ENCODE data around the gene OOSP4B.
"Not testable (repeated sequence)": the region's sequence is repeated elsewhere in the genome, so short reads cannot be mapped to it uniquely, and the experiment has no call there.

OOSP4B gene

DNA sequence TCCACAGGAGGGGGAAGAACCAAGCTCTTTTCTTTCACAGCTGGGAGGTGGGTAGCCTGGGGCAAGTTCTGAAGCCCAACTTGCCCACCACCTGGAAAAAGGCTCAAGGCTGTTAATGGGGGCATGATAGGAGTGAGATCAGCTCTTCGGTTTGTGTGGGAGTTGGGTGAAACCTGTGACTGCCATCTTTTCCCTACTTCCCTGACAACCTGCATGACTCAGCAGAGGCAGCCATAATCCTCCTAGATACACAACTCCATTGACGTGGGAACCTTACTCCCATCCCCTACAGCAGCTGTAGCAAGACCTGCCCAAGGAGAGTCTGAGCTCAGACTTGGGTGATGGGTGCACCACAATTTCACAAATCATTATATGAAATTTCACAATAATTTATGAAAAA lies 13.3 kb upstream of the OOSP4B start:
- no peak for DNase-seq
- H3K27ac ChIP-seq, result no peak overlapping the region
- H3K4me3 ChIP-seq (ENCODE audit: low read depth, low read length), result no peak overlapping the region
- no peaks in the 10 kb centered on the region for H3K36me3 ChIP-seq
- TF ChIP-seq, protein P1, sequence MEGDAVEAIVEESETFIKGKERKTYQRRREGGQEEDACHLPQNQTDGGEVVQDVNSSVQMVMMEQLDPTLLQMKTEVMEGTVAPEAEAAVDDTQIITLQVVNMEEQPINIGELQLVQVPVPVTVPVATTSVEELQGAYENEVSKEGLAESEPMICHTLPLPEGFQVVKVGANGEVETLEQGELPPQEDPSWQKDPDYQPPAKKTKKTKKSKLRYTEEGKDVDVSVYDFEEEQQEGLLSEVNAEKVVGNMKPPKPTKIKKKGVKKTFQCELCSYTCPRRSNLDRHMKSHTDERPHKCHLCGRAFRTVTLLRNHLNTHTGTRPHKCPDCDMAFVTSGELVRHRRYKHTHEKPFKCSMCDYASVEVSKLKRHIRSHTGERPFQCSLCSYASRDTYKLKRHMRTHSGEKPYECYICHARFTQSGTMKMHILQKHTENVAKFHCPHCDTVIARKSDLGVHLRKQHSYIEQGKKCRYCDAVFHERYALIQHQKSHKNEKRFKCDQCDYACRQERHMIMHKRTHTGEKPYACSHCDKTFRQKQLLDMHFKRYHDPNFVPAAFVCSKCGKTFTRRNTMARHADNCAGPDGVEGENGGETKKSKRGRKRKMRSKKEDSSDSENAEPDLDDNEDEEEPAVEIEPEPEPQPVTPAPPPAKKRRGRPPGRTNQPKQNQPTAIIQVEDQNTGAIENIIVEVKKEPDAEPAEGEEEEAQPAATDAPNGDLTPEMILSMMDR (IDR thresholded peaks at IDR 0.05; ENCODE audit: low read depth, low read length), result no peak
- H3K9me3 ChIP-seq (ENCODE audit: severe bottlenecking), result no peaks in the 10 kb centered on the region
- H3K27me3 ChIP-seq (ENCODE audit: insufficient read depth, low read depth, severe bottlenecking), result no peaks in the 10 kb centered on the region

DNA sequence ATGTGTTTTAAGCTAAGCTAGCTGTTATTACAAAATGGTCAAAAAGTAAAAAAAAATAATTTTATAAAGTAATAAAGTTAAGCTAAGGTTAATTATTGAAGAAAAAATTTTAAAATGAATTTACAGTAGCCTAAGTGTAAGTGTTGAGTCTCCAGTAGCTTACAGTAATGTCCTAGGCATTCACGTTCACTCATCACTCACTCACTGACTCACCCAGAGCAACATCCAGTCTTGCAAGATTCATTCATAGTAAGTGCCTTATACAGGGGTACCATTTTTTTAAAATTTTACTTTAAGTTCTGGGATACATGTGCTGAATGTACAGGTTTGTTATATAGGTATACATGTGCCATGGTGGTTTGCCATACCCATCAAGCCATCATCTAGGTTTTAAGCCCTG lies 11.6 kb upstream of the OOSP4B start:
- no peaks in the 10 kb centered on the region for H3K9me3 ChIP-seq (ENCODE audit: severe bottlenecking)
- TF ChIP-seq, protein P1 (IDR thresholded peaks at IDR 0.05; ENCODE audit: low read depth, low read length), result no peak
- no peak for DNase-seq
- no peak overlapping the region for H3K27ac ChIP-seq
- no peaks in the 10 kb centered on the region for H3K36me3 ChIP-seq
- no peaks in the 10 kb centered on the region for H3K27me3 ChIP-seq (ENCODE audit: insufficient read depth, low read depth, severe bottlenecking)
- H3K4me3 ChIP-seq (ENCODE audit: low read depth, low read length), result no peak overlapping the region

DNA sequence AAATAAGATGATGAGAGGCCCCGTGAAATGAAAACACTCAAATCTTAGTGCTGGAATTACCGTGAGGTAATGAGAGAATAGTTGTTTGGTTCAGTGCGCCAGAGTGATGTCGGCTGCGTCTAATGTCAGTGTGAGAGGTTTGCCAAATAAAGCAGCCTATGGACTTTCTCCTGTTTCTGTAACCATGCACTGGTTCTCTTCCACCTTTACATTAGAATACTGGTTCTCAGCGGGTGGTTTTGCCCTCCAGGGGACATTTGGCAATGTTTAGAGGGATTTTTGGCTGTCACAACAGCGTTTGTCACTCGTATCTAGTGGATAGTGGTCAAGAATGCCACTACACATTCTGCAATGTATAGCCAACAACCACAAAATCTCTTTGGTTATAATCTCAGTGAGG lies 1.1 kb downstream of the OOSP4B start:
- no peak for DNase-seq
- Histone ChIP-seq H3K9me3 (ENCODE audit: severe bottlenecking) (peaks cover 2% of the 10 kb centered on the region), H3K27me3 (ENCODE audit: insufficient read depth, low read depth, severe bottlenecking) (no peaks in the 10 kb centered on the region), H3K27ac (no peak overlapping the region), H3K4me3 (ENCODE audit: low read depth, low read length) (no peak overlapping the region), H3K36me3 (no peaks in the 10 kb centered on the region)
- TF ChIP-seq, protein P1 (IDR thresholded peaks at IDR 0.05; ENCODE audit: low read depth, low read length), result no peak

DNA sequence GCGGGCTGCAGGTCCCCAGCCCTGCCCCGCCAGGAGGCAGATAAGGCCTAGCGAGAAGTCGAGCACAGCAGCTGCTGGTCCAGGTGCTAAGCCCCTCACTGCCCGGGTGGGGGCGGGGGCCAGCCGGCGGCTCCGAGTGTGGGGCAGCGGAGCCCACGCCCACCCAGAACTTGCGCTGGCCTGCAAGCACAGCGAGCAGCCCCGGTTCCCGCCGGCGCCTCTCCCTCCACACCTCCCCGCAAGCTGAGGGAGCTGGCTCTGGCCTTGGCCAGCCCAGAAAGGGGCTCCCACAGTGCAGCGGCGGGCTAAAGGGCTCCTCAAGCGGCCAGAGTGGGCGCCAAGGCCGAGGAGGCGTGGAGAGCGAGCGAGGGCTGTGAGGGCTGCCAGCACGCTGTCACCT lies 3.4 kb downstream of the OOSP4B start:
- H3K27ac ChIP-seq, result not testable (repeated sequence)

DNA sequence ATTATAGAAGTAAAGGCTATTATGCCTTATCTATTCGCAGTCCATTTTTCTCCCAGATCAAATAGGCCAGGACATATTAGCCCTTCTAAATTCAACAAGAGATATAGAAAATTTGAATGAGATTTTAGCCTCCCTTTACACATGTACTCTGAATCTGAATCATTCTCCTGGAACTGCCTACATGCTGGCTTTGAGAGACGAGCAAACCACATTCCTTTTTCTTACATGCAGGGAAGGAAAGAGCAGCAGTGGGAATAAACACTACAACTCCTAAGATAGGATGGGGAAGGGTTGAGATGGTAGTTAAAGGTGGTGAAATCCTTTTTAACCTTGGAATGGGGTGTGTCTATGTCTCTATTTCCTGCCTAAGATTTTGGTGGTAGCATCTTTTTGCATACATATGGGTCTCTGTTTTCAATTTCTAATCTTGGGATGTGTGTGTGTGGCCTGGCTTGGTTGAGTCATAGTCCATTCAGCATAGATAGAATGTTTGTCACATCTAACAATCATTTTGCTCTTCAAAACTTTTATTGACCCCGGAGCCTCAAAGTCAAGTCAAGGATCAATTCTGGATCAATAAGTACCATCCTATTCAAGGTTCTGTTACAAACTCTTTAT lies 12.1 kb downstream of the OOSP4B start:
- TF ChIP-seq, protein P1 (IDR thresholded peaks at IDR 0.05; ENCODE audit: low read depth, low read length), result no peak
- DNase-seq, result no peak
- Histone ChIP-seq H3K36me3 (no peaks in the 10 kb centered on the region), H3K27ac (no peak overlapping the region), H3K4me3 (ENCODE audit: low read depth, low read length) (no peak overlapping the region), H3K9me3 (ENCODE audit: severe bottlenecking) (no peaks in the 10 kb centered on the region), H3K27me3 (ENCODE audit: insufficient read depth, low read depth, severe bottlenecking) (no peaks in the 10 kb centered on the region)

More for the DNA sequence above, 3.4 kb downstream of the OOSP4B start:
- not testable (repeated sequence) for H3K36me3 ChIP-seq; H3K9me3 ChIP-seq (ENCODE audit: severe bottlenecking); H3K27me3 ChIP-seq (ENCODE audit: insufficient read depth, low read depth, severe bottlenecking); DNase-seq; H3K4me3 ChIP-seq (ENCODE audit: low read depth, low read length)

DNA sequence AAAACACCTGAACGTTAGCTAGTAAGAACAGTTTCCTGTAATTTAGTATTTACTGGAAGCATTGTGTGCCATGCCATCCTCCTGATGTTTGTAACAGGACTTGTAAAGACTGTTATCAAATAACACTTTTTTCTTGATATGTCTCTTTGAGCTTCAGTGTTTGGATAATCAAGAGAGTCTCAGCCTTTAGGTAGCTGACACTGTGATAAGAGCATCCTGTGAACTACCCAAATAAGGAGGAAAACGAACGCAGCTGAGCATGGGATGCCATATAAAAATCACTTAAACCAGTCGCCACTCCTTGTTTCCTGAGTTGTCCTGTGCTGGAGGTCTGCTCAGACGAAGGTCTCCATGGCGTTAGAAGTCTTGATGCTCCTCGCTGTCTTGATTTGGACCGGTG lies 23.1 kb downstream of the OOSP4B start, which contains the start of gene OOSP2:
TSS of gene OOSP2 (plus strand) at position 301 of the 400 bp plus-strand sequence. CDS start at position 352, 51 bp downstream.
- H3K27ac ChIP-seq, result no peak within 1 kb of the TSS
- H3K9me3 ChIP-seq (ENCODE audit: severe bottlenecking), result no peaks in the 10 kb centered on the region
- H3K4me3 ChIP-seq (ENCODE audit: low read depth, low read length), result no peak within 1 kb of the TSS
- TF ChIP-seq, protein P1 (IDR thresholded peaks at IDR 0.05; ENCODE audit: low read depth, low read length), result no peak
- H3K27me3 ChIP-seq (ENCODE audit: insufficient read depth, low read depth, severe bottlenecking), result no peaks in the 10 kb centered on the region
- no peaks in the 10 kb centered on the region for H3K36me3 ChIP-seq
- no peak for DNase-seq

DNA sequence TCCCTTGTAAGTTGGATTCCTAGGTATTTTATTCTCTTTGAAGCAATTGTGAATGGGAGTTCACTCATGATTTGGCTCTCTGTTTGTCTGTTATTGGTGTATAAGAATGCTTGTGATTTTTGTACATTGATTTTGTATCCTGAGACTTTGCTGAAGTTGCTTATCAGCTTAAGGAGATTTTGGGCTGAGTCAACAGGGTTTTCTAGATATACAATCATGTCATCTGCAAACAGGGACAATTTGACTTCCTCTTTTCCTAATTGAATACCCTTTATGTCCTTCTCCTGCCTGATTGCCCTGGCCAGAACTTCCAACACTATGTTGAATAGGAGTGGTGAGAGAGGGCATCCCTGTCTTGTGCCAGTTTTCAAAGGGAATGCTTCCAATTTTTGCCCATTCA lies 33.4 kb downstream of the OOSP4B start:
- H3K36me3 ChIP-seq, H3K27ac ChIP-seq: not testable (repeated sequence)

DNA sequence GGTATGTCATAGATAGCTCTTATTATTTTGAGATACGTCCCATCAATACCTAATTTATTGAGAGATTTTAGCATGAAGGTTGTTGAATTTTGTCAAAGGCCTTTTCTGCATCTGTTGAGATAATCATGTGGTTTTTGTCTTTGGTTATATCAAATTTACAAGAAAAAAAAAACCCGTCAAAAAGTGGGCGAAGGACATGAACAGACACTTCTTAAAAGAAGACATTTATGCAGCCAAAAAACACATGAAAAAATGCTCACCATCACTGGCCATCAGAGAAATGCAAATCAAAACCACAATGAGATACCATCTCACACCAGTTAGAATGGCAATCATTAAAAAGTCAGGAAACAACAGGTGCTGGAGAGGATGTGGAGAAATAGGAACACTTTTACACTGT lies 33.9 kb downstream of the OOSP4B start:
- H3K27me3 ChIP-seq (ENCODE audit: insufficient read depth, low read depth, severe bottlenecking); H3K4me3 ChIP-seq (ENCODE audit: low read depth, low read length); H3K36me3 ChIP-seq; DNase-seq; H3K9me3 ChIP-seq (ENCODE audit: severe bottlenecking); H3K27ac ChIP-seq: not testable (repeated sequence)

More for the DNA sequence above, 33.4 kb downstream of the OOSP4B start:
- DNase-seq; H3K27me3 ChIP-seq (ENCODE audit: insufficient read depth, low read depth, severe bottlenecking); H3K4me3 ChIP-seq (ENCODE audit: low read depth, low read length); H3K9me3 ChIP-seq (ENCODE audit: severe bottlenecking): not testable (repeated sequence)

All from WERI-Rb-1 (cell line).